Measurements from ENCODE around the gene ZBTB40. TPM values are rescaled to one million over a fixed set of nuclear protein-coding genes. Genes with fewer than 3 reads are reported as not detected.

The ZBTB40 gene
- total RNA-seq, 4 donors from 2014 or later: 12.0 to 17.3 (median 12.5) TPM

DNA sequence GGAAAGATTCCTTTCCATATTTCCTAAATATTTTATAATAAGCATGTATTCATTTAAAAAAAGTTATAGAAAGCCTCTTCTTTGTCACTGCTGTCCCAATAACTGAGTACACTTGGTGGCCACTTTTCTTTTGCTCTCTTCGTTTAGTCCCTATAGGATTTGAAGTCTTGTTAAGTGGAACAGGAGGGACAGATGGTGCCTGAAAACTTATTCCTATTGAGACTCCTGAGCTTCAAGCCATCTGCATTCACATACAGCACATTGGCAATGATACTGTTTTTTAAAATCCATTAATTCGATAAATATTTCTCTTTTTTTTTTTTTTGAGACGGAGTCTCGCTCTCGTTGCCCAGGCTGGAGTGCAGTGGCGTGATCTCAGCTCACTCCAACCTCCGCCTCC, 2.0 kb upstream of the ZBTB40 start:
- in situ Hi-C loops (cut with MboI; ENCODE audit: low sequenced_read_pairs in 4 of 4) (no loop called here), intact Hi-C loops (cut with DNase I; ENCODE audit: low total_unique reads) (no loop called here)
- Histone ChIP-seq H3K27me3 (no peaks in the 10 kb centered on the region), H3K9me3 (no peaks in the 10 kb centered on the region), H3K4me1 (peaks cover 30 to 38% of the 10 kb centered on the region in 2 donors), H3K36me3 (no peaks in the 10 kb centered on the region), H3K27ac (peak overlapping the region; percentile 78 to 96 (median 93)), H3K4me3 (no peak overlapping the region)
- DNase-seq: no peak
- TF ChIP-seq POLR2A (IDR thresholded peaks at IDR 0.05): no peak
- TF ChIP-seq, protein P1, sequence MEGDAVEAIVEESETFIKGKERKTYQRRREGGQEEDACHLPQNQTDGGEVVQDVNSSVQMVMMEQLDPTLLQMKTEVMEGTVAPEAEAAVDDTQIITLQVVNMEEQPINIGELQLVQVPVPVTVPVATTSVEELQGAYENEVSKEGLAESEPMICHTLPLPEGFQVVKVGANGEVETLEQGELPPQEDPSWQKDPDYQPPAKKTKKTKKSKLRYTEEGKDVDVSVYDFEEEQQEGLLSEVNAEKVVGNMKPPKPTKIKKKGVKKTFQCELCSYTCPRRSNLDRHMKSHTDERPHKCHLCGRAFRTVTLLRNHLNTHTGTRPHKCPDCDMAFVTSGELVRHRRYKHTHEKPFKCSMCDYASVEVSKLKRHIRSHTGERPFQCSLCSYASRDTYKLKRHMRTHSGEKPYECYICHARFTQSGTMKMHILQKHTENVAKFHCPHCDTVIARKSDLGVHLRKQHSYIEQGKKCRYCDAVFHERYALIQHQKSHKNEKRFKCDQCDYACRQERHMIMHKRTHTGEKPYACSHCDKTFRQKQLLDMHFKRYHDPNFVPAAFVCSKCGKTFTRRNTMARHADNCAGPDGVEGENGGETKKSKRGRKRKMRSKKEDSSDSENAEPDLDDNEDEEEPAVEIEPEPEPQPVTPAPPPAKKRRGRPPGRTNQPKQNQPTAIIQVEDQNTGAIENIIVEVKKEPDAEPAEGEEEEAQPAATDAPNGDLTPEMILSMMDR (IDR thresholded peaks at IDR 0.05 in 4 of 5, conservative IDR thresholded peaks at IDR 0.05 in 1 of 5): no peak
- ATAC-seq: no peak

DNA sequence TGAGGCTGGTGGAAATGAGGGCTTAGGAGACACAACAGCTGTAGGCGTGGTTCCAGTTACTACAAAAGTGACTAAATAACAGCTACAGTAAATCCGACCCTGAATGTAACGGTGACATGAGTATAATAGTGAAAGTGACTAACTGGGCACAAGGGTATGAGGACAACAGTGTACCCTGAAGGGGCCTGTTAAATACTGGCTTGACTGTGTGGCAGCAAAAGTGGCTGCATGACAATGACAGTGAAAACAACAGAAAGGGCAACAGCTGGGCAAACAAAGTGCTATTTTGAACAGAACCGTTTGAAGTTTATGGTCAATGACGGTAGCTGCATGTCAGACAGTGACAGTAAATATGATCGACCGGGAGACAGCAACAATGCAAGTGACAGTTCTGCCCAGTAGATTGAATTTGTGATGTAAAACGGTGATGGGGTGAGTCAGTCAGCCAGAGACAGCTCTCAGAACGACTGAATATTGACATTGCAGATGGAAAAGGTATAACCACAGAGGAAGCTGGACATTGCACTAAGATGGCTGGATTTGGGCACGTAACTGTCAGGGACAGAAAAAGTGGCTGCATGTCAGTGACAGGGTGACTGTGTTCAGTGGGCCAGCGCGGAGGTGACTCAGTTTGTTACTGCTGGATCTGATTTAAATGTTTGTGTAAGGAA, 1.2 kb upstream of the ZBTB40 start:
- no peaks in the 10 kb centered on the region for H3K9me3 ChIP-seq
- TF ChIP-seq POLR2A (IDR thresholded peaks at IDR 0.05): no peak
- TF ChIP-seq, protein P1 (IDR thresholded peaks at IDR 0.05 in 4 of 5, conservative IDR thresholded peaks at IDR 0.05 in 1 of 5): no peak
- DNase-seq (no peak), ATAC-seq (no peak)
- no peak overlapping the region for H3K4me3 ChIP-seq
- peak overlapping the region; percentile 92 to 97 (median 95) for H3K27ac ChIP-seq
- H3K36me3 ChIP-seq: no peaks in the 10 kb centered on the region
- intact Hi-C loops (cut with DNase I; ENCODE audit: low total_unique reads) (loop anchor here (1.0 kb wide), 1 partner anchor 398 kb away; the partner anchor contains the start of gene CDC42), in situ Hi-C loops (cut with MboI; ENCODE audit: low sequenced_read_pairs in 4 of 4) (no loop called here)
- H3K4me1 ChIP-seq: peaks cover 37 to 43% of the 10 kb centered on the region in 2 donors
- no peaks in the 10 kb centered on the region for H3K27me3 ChIP-seq

DNA sequence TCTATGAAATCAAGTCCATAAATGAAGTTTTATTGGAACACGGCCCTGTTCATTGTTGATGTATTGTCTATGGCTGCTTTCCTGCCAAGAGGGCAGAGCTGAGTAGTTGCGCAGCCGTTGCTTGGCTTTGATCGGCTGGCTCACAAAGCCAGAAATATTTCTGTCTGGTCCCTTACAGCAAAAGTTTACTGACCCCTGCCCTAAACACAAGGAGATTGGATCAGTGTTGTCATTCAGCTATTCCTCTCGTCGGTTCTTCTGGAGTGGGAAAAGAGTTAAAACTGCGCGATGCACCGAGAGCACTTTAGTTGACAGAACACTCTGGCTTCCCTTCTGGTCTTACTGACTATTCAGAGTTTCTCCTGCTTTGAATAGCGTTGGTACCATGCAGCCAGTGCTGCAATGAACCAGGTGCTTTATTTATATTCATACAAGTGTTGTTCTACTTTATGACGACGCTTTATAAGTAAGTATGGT, 868 bp downstream of the ZBTB40 start:
- in situ Hi-C loops (cut with MboI; ENCODE audit: low sequenced_read_pairs in 4 of 4): no loop called here
- no peaks in the 10 kb centered on the region for H3K9me3 ChIP-seq
- H3K4me1 ChIP-seq: peaks cover 37 to 42% of the 10 kb centered on the region in 2 donors
- no peaks in the 10 kb centered on the region for H3K27me3 ChIP-seq
- intact Hi-C loops (cut with DNase I; ENCODE audit: low total_unique reads): no loop called here
- peak overlapping the region; percentile 94 to 98 (median 96) for H3K4me3 ChIP-seq
- DNase-seq (peak in 1 of 2 donors; percentile 24), ATAC-seq (peak; percentile 42 to 52)
- H3K27ac ChIP-seq: peak overlapping the region; percentile 92 to 97 (median 95)
- TF ChIP-seq, protein P1 (IDR thresholded peaks at IDR 0.05 in 4 of 5, conservative IDR thresholded peaks at IDR 0.05 in 1 of 5): no peak
- TF ChIP-seq POLR2A (IDR thresholded peaks at IDR 0.05): no peak
- H3K36me3 ChIP-seq: no peaks in the 10 kb centered on the region

DNA sequence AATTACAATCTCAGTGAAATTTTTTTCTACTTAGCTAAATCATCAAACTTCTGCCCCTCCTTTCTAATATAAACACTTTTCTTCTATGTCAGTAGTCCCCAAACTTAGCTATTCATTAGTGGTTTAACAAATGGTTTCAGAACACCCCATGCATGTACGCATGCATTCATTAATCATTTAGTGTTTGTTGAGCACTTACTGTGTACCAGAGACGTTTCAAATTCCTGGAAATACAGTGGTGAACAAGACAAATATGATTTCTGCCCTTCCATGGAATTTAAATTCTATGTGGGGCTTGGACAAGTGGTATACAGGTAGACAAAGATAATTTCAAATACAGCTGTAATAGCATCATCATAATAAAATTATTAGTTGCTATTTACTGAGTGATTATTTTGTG, 1.5 kb downstream of the ZBTB40 start:
- H3K27me3 ChIP-seq: no peaks in the 10 kb centered on the region
- peaks cover 37 to 42% of the 10 kb centered on the region in 2 donors for H3K4me1 ChIP-seq
- TF ChIP-seq, protein P1 (IDR thresholded peaks at IDR 0.05 in 4 of 5, conservative IDR thresholded peaks at IDR 0.05 in 1 of 5): no peak
- no peak for TF ChIP-seq POLR2A (IDR thresholded peaks at IDR 0.05)
- in situ Hi-C loops (cut with MboI; ENCODE audit: low sequenced_read_pairs in 4 of 4): no loop called here
- H3K36me3 ChIP-seq: no peaks in the 10 kb centered on the region
- DNase-seq (no peak), ATAC-seq (no peak)
- H3K9me3 ChIP-seq: no peaks in the 10 kb centered on the region
- peak overlapping the region in 2 of 4 donors; percentile 94 to 97 for H3K27ac ChIP-seq
- no peak overlapping the region for H3K4me3 ChIP-seq
- intact Hi-C loops (cut with DNase I; ENCODE audit: low total_unique reads): no loop called here

Data from gastrocnemius medialis (tissue), 4 donors.